Transverse colon (tissue), 4 donors: ENCODE data around the gene SEMA3G. TPM values are rescaled to one million over a fixed set of nuclear protein-coding genes. Genes with fewer than 3 reads are reported as not detected.

Experiments
- DNase-seq: peaks from one replicate; pipeline ENCODE4 v3.0.0-alpha.2; 2019
- H3K27ac ChIP-seq, 4 donors: fragments of 200-600 bp; sonication (generic); 2 replicates each; pipeline ENCODE4 v1.5.1; 2016 to 2018; ENCODE audit warnings: inconsistent platforms in 4 of 4
- H3K27me3 ChIP-seq: fragments of 200-600 bp; sonication (generic); 2 replicates; pipeline ENCODE4 v1.5.1; 2017; ENCODE audit warnings: inconsistent platforms
- H3K36me3 ChIP-seq, 4 donors: fragments of 200-600 bp; sonication (generic); 2 replicates each; pipeline ENCODE4 v1.5.1; 2017 to 2019; ENCODE audit warnings: inconsistent platforms in 4 of 4
- H3K4me1 ChIP-seq, 4 donors: fragments of 200-600 bp; sonication (generic); 2 replicates each; pipeline ENCODE4 v1.5.1; 2017 to 2020; ENCODE audit warnings: inconsistent platforms in 4 of 4
- H3K4me3 ChIP-seq, 4 donors: fragments of 200-600 bp; sonication (generic); 1 replicate in 1 of 4; 2 replicates in 3 of 4; pipeline versions ENCODE4 v1.5.1 to v1.6.1; 2017 to 2019; ENCODE audit warnings: inconsistent platforms in 4 of 4
- H3K9me3 ChIP-seq, 2 donors: fragments of 200-600 bp; sonication (generic); 2 replicates each; pipeline ENCODE4 v1.5.1; 2017 to 2019; ENCODE audit warnings: inconsistent platforms in 2 of 2
- CTCF ChIP-seq, 5 experiments: fragments of 200-600 bp in 3 of 5; fragments of 450-650 bp in 2 of 5; sonication (generic) in 3 of 5; IDR thresholded peaks; 1 replicate in 2 of 5; 2 replicates in 3 of 5; pipeline ENCODE4 v1.5.1; 2016 to 2017; ENCODE audit warnings: antibody characterized with exemption in 5 of 5, inconsistent platforms in 3 of 5, mild to moderate bottlenecking in 2 of 5, moderate library complexity in 1 of 5
- EP300 ChIP-seq: sonication (generic); formaldehyde crosslinking; IDR thresholded peaks from one replicate; pipeline ENCODE4 v1.6.1; 2017; ENCODE audit warnings: antibody characterized with exemption, low read depth
- POLR2A ChIP-seq: fragments of 450-650 bp; IDR thresholded peaks from one replicate; pipeline ENCODE4 v1.6.1; 2016; ENCODE audit warnings: antibody characterized with exemption, mild to moderate bottlenecking, moderate library complexity
- POLR2AphosphoS5 ChIP-seq, 3 donors: sonication (generic); formaldehyde crosslinking; IDR thresholded peaks; one replicate each; pipeline ENCODE4 v1.6.1; 2016; ENCODE audit warnings: antibody characterized with exemption in 3 of 3
- WGBS, 2 donors: methylation state at CpG; one replicate each; pipeline ENCODE4 v1.1.5; 2018; ENCODE audit warnings: low coverage in 1 of 2; 5-methylcytosine and 5-hydroxymethylcytosine counted together
- in situ Hi-C, 4 donors: fragments of 200-750 bp; cut with MboI; loops; one replicate each; pipeline versions ENCODE4 v1.15.0 to v1.15.1; 2017; ENCODE audit warnings: low sequenced_read_pairs in 3 of 4, low pct_ligation_motif_present in 1 of 4, low pct_unique_long_range_greater_than_20kb in 1 of 4
- intact Hi-C: fragments of 100-400 bp; cut with DNase I; formaldehyde crosslinking; loops from one replicate; pipeline ENCODE4 v1.15.1; 2023; ENCODE audit warnings: low total_unique reads
- total RNA-seq, 4 donors: library from RNA; depleted of rRNA; stranded (reverse); fragments of >200 nt; gene quantifications; one replicate each; pipeline ENCODE4 v1.1.0, GENCODE V29; 2016

SEMA3G gene
- 10 to 100 TPM in 1 of 4 donors, 1 to 10 TPM in 3; 1.2 to 21.7 (median 2.3) TPM for total RNA-seq

- Histone ChIP-seq H3K27ac (no peak within 1 kb of the TSS), H3K36me3 (no peaks in the 10 kb centered on the region), H3K27me3 (no peaks in the 10 kb centered on the region), H3K4me3 (peak within 1 kb of the TSS in 1 of 4 donors; percentile 14), H3K4me1 (peaks cover 5 to 15% (median 8%) of the 10 kb centered on the region in 4 donors), H3K9me3 (no peaks in the 10 kb centered on the region)
- in situ Hi-C loops (no loop called here), intact Hi-C loops (no loop called here)
- 0 to 22% methylated on average over 4 to 12 of the region's 19 CpGs for WGBS, 2 donors
- DNase-seq: peak; percentile 87
- TF ChIP-seq POLR2A (no peak), EP300 (no peak), CTCF (IDR thresholded peaks at IDR 0.05) (peak; percentile 61 to 83 (median 79)), POLR2AphosphoS5 (IDR thresholded peaks at IDR 0.05) (peak in 2 of 3 donors; percentile 28 to 56)
These were observed at the start of gene SEMA3G for GRCh38 chr3:52444860-52445793. SEMA3G (minus strand) TSS chr3:52445103; CDS start chr3:52445027, 76 bp downstream.

- peaks cover 0 to 6% (median 0%) of the 10 kb centered on the region in 4 donors for H3K4me1 ChIP-seq
- in situ Hi-C loops (no loop called here), intact Hi-C loops (no loop called here)
- no peak for TF ChIP-seq POLR2AphosphoS5 (IDR thresholded peaks at IDR 0.05)
- no peak for TF ChIP-seq POLR2A
- TF ChIP-seq EP300: no peak
- no peak for TF ChIP-seq CTCF (IDR thresholded peaks at IDR 0.05)
- 70 to 86% methylated on average over 4 to 7 of the region's 7 CpGs for WGBS, 2 donors
- H3K27ac ChIP-seq: peak overlapping the region in 3 of 4 donors; percentile 48 to 70 (median 65)
- DNase-seq: no peak
- no peaks in the 10 kb centered on the region for H3K9me3 ChIP-seq
- H3K27me3 ChIP-seq: no peaks in the 10 kb centered on the region
- H3K4me3 ChIP-seq: no peak overlapping the region
- peaks cover 0 to 23% (median 10%) of the 10 kb centered on the region in 4 donors for H3K36me3 ChIP-seq
These were observed 49.5 kb upstream of the SEMA3G start for GRCh38 chr3:52494445-52494844.

- H3K27ac ChIP-seq: peak overlapping the region in 1 of 4 donors; percentile 8
- TF ChIP-seq CTCF (IDR thresholded peaks at IDR 0.05) (no peak), POLR2A (no peak), POLR2AphosphoS5 (IDR thresholded peaks at IDR 0.05) (no peak), EP300 (no peak)
- no peaks in the 10 kb centered on the region for H3K27me3 ChIP-seq
- no peak overlapping the region for H3K4me3 ChIP-seq
- DNase-seq: no peak
- H3K36me3 ChIP-seq: peaks cover 0 to 31% (median 15%) of the 10 kb centered on the region in 4 donors
- H3K4me1 ChIP-seq: peaks cover 0 to 6% (median 0%) of the 10 kb centered on the region in 4 donors
- intact Hi-C loops (no loop called here), in situ Hi-C loops (no loop called here)
- no peaks in the 10 kb centered on the region for H3K9me3 ChIP-seq
- WGBS, 2 donors: 93% methylated on average over 7 of the region's 7 CpGs; no CpG with 5 or more reads in 1 of the 2 donors
These were observed 48.5 kb upstream of the SEMA3G start for GRCh38 chr3:52493232-52494017.

GRCh38 chr3:52492059-52492458 is 47.2 kb upstream of the SEMA3G start:
- no peak overlapping the region for H3K27ac ChIP-seq
- no peak overlapping the region for H3K4me3 ChIP-seq
- no peak for TF ChIP-seq POLR2A
- TF ChIP-seq CTCF (IDR thresholded peaks at IDR 0.05): no peak
- peaks cover 0 to 3% (median 0%) of the 10 kb centered on the region in 4 donors for H3K4me1 ChIP-seq
- intact Hi-C loops (no loop called here), in situ Hi-C loops (no loop called here)
- H3K9me3 ChIP-seq: no peaks in the 10 kb centered on the region
- DNase-seq: no peak
- no peaks in the 10 kb centered on the region for H3K27me3 ChIP-seq
- WGBS, 2 donors: 92% methylated on average over 18 of the region's 21 CpGs; no CpG with 5 or more reads in 1 of the 2 donors
- peaks cover 0 to 37% (median 18%) of the 10 kb centered on the region in 4 donors for H3K36me3 ChIP-seq
